CD4-positive, alpha-beta T cell treated with Interleukin-15 for 4 hours (primary cell): ENCODE data around the gene ARFRP1.

Experiments used
- DNase-seq: peaks from one replicate; pipeline ENCODE4 v3.0.0-alpha.2; 2020; ENCODE audit warnings: low spot score

Gene ARFRP1

DNA sequence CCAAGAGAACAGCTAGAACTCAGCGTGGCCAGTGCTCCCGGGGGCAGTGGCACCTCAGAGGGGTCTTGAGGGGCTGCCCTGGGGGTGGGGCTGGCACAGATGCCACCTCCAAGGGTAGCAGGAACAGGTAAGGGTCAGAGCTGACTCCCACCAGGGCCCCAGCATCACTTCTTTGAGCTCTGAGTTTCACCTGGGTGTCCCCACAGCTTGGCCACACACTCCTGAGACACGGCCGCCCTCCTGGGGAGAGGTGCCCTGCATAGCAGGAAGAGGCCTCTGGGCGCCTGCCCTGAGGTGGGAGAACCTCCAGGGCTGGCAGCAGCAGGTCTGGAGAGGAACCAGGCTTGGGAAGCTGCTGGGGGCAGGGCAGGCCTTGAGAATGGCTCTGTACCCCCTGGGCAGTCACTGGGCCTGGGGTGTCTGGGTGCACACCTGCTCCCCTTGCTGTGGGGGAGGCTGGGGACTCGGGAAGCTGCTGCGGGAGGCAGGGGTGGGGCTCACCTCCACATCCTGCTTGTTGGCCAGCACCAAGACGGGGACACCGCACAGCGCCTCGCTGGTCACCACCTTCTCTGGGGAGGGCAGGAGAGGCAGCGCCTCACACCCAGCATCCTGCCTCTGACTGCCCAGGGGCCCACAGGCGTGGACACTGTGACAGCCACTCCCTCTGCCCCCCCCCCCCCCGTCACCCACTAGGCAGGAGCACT, 6.3 kb downstream of the ARFRP1 start:
- no peak for DNase-seq

DNA sequence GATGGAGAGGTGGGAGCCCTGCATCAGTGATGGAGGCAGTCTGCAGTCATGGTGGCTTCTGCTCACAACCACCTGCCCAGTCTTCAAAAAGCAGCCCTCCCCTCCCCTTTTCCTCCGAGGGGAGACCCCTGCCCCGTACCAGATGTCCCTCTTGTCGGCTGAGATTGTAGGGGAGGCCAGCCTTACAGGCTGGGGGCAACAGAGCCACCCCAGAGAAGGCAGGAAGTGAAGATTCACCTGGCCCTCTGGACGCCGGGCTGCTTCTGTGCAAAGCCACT, 6.8 kb downstream of the ARFRP1 start:
- DNase-seq: no peak

GRCh38 chr20:63700199-63701050, 7.4 kb downstream of the ARFRP1 start:
- no peak for DNase-seq

DNA sequence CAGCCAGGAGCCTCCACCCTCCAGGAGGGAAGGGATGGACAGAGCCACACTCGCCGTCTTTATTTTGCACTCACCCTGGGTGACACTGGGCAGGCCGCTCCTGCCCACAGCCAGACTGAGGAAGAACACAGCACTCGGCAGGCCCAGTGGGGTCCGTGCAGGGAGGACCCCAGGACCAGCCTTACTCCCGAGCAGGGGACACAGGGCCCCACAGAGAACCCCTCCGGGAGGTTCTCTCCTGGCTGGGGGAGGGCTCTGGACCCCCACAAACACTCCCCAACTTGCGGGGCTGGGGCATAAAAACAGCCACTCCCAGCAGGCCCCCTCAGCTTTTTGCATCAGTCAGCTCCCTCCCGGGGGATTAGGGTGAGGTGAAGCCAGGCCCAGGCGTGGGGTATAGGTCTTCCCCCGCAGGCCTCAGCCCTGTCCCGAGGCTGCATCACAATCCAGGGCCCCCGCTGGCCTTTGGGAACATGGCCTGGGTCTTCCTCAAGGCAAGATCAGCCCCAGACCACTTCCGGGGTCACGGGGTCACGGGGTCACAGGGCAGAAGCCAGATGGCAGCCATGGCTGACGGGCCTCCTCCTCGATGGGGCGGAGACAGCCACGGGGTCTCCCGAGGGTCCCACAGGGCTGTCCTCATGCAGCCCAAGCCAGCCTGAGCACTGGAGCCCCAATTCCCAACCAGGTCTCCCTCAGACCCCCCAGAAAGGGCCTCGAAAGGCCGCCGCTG, 8.1 kb downstream of the ARFRP1 start:
- DNase-seq: no peak

- DNase-seq: peak; percentile 44
Measured at GRCh38 chr20:63698739-63699465, 8.9 kb downstream of the ARFRP1 start.

DNA sequence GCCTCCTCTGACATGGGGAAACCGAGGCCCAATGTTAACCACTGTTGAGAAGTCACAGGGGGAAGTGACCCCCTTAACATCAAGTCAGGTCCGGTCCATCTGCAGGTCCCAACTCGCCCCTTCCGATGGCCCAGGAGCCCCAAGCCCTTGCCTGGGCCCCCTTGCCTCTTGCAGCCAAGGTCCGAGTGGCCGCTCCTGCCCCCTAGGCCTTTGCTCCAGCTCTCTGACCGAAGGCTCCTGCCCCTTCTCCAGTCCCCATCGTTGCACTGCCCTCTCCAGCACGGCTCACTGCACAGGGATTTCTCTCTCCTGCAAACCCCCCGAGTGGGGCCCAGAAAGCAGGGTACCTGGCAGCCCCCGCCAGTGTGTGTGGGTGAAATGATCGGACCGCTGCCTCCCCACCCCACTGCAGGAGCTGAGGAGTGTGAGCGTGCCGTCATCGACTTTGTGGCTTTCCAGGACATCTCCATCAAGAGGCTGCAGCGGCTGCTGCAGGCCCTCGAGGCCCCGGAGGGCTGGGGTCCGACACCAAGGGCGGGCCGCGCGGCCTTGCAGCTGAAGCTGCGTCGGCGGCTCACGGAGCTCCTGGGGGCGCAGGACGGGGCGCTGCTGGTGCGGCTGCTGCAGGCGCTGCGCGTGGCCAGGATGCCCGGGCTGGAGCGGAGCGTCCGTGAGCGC, 9.8 kb downstream of the ARFRP1 start:
- no peak for DNase-seq

DNA sequence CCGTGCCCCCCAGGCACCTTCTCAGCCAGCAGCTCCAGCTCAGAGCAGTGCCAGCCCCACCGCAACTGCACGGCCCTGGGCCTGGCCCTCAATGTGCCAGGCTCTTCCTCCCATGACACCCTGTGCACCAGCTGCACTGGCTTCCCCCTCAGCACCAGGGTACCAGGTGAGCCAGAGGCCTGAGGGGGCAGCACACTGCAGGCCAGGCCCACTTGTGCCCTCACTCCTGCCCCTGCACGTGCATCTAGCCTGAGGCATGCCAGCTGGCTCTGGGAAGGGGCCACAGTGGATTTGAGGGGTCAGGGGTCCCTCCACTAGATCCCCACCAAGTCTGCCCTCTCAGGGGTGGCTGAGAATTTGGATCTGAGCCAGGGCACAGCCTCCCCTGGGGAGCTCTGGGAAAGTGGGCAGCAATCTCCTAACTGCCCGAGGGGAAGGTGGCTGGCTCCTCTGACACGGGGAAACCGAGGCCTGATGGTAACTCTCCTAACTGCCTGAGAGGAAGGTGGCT, 10.4 kb downstream of the ARFRP1 start:
- no peak for DNase-seq

GRCh38 chr20:63696628-63697356, 11.0 kb downstream of the ARFRP1 start, which contains the start of gene TNFRSF6B:
Gene TNFRSF6B, plus strand, starts transcription at chr20:63696652. Its CDS starts 116 bp downstream, at chr20:63696768.
- DNase-seq: no peak

DNA sequence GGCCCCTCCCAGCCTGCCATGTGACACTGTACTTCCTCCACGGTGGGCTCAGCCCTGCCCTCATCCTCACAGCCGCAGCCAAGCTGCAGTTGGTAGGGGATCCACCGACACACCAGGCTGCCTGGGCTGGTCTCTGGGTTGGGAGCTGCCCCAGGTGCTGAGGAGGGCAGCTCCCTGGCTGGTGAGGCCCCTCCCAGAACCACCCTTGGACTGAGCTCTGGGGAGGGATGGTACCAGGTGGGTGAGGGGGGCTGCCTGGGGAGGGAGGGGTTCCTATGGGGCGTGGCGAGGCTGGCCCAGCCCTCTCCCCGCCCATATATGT, 11.5 kb downstream of the ARFRP1 start:
- peak; percentile 13 for DNase-seq

GRCh38 chr20:63695424-63696305, 12.1 kb downstream of the ARFRP1 start:
- no peak for DNase-seq

DNA sequence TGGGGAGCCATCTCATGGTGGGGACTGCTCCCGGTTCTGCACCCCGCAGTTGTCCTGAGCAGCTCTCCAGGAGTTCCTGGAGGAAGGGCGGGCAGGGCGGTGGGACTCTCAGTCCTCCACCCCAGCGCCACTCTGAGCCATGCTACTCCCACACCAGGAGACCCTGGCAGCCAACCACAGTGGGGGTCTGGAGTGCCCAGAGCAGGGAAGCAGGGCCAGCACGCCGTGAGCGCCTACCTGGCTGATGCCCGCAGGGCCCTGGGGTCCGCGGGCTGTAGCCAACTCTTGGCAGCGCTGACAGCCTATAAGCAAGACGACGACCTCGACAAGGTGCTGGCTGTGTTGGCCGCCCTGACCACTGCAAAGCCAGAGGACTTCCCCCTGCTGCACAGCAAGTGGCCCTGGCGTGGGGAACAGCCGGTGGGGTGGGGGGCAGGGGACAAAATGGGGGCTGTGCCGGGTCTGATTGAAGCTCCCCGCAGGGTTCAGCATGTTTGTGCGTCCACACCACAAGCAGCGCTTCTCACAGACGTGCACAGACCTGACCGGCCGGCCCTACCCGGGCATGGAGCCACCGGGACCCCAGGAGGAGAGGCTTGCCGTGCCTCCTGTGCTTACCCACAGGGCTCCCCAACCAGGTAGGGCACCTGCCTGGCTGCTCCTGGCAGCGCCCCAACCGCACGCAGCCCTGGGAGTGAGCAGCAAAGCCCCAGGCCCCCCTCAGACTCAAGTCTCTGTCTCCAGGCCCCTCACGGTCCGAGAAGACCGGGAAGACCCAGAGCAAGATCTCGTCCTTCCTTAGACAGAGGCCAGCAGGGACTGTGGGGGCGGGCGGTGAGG, 13.0 kb downstream of the ARFRP1 start:
- DNase-seq: no peak

DNA sequence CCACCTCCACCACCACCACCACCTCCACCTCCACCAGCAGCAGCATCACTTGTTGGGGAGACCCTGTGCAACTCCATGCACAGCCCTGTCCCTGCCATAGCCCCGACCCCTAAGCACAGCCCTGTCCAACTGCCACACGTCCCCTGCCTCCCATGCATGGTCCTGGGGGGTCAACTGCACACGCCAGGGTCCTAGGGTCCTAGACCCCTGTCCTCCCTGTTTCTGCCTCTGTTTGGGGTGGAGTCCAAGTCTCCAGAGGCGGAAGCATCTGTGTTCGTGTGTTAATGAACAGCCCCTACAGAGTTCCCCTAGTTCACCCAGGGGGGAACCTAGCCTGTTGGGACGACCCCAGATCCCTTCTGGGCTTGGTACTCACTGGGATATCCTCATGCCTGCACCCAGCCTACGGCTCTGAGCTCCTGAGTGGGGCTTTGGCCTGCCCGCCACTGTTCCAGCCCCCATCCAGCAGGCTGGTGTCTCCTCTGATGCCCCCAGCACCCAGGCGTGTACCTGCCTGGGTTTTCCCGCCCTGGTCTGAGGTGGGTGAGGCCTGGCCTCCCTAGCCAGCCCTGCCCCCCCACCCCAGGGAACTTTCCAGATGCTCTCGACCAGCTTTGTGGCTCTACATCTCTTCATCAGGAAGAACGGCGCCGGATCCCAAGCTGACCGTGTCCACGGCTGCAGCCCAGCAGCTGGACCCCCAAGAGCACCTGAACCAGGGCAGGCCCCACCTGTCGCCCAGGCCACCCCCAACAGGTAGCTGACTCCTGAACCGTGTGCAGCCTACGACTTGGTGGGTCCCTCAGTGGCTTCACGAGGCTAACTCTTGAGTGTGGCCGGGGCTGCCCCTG, 13.8 kb downstream of the ARFRP1 start:
- DNase-seq: no peak

DNA sequence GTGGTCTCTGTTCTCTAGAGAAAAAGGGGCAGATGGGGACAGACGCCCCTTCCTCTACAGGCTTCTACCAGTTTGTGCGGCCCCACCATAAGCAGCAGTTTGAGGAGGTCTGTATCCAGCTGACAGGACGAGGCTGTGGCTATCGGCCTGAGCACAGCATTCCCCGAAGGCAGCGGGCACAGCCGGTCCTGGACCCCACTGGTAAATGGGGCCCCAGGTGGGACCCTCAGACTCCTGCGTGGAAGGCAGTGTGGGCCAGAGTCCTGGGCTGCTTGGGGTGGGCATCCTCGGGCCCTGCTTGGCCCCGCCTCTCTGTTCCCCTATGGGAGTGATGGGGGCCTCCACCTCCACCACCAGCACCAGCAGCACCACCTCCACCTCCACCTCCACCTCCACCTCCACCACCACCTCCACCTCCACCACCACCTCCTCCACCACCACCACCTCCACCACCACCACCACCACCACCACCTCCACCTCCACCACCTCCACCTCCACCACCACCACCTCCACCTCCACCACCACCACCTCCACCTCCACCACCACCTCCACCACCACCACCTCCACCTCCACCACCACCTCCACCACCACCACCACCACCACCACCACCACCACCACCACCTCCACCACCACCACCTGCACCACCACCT, 14.6 kb downstream of the ARFRP1 start:
- no peak for DNase-seq

GRCh38 chr20:63692436-63693082, 15.2 kb downstream of the ARFRP1 start:
- DNase-seq: no peak

GRCh38 chr20:63691711-63692435, 15.9 kb downstream of the ARFRP1 start:
- DNase-seq: no peak
